Fibroblast of lung (primary cell): ENCODE results near the gene GPR25.

Source experiments
- CTCF ChIP-seq, 2 donors: IDR thresholded peaks in 1 of 2; conservative IDR thresholded peaks in 1 of 2; 1 replicate in 1 of 2; 2 replicates in 1 of 2; pipeline ENCODE4 v1.5.1; 2011 to 2012; ENCODE audit warnings: low read length in 2 of 2, control low read depth in 1 of 2, inconsistent platforms in 1 of 2, low read depth in 1 of 2, mild to moderate bottlenecking in 1 of 2
- EZH2 ChIP-seq: IDR thresholded peaks from 2 replicates; pipeline ENCODE4 v1.5.1; 2012; ENCODE audit warnings: low read length, control low read depth, mild to moderate bottlenecking; ENCODE audit errors: missing control alignments

- TF ChIP-seq CTCF (conservative IDR thresholded peaks at IDR 0.05 in 1 of 2, IDR thresholded peaks at IDR 0.05 in 1 of 2; ENCODE audit: low read depth in 1 of 2, low read length in 2 of 2): no peak
- TF ChIP-seq EZH2: no peak
Observed at GRCh38 chr1:200917291-200917817, 44.6 kb downstream of the GPR25 start.
